Neural progenitor cell (in vitro differentiated cells): Measurements from ENCODE around the gene HCRTR2.

Source experiments
- CTCF ChIP-seq: fragments of 200-600 bp; sonication (generic); IDR thresholded peaks from 2 replicates; pipeline ENCODE4 v1.5.1; 2017; ENCODE audit warnings: antibody characterized with exemption, mild to moderate bottlenecking
- EZH2 ChIP-seq: fragments of 200-600 bp; sonication (generic); IDR thresholded peaks from 2 replicates; pipeline ENCODE4 v1.6.1; 2017; ENCODE audit warnings: antibody characterized with exemption, mild to moderate bottlenecking, moderate library complexity
- EZH2phosphoT487 ChIP-seq: fragments of 200-600 bp; sonication (generic); IDR thresholded peaks from 2 replicates; pipeline ENCODE4 v1.6.1; 2017; ENCODE audit warnings: antibody characterized with exemption

DNA sequence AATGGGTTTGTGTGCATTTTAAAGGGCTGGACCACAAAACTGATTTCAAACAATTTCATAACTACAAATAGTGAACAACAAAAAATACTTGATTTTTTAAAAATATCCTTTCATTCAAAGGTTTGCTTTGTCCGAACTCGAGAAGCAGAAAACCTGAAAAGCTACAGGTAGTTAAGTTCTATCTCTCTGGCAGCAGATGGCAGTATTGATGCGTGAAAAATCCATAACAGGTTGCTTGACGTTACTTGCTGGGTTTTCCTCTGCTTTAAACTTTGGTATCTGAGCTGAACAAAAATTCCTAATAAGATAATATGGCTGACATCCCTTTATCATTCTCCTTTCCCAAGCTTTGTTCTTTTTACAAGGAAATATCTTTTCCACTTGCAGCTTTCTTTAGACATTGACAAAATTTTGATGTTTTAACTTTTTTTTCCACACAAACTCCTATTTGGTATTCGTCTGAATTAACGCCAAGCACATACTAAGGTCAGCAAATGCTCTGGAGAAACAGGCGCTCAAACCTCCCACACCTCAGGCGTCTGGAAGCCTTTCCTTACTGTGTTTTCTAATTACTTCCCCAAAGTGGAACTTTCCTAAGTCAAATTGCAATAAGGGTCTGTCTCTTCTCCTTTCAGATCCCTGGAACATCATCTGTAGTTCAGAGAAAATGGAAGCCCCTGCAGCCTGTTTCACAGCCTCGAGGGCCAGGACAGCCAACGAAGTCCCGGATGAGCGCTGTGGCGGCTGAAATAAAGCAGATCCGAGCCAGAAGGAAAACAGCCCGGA lies 102.6 kb downstream of the HCRTR2 start:
- TF ChIP-seq CTCF (peak; percentile 77), EZH2phosphoT487 (no peak), EZH2 (no peak)
